ENCODE measurements around the gene ANO4.

ANO4 gene

GRCh38 chr12:101001669-101002068 is 207.1 kb downstream of the ANO4 start:
- no peaks in the 10 kb centered on the region for H3K36me3 Mint-ChIP-seq
- no peak overlapping the region for H3K4me3 Mint-ChIP-seq
- DNase-seq (ENCODE audit: low spot score in 2 of 2) (no peak), ATAC-seq (peak; percentile 9)
- H3K9me3 Mint-ChIP-seq = peaks cover 8% of the 10 kb centered on the region
- no peaks in the 10 kb centered on the region for H3K4me1 Mint-ChIP-seq
- no peak overlapping the region for H3K27ac Mint-ChIP-seq

- H3K9me3 Mint-ChIP-seq = peaks cover 8% of the 10 kb centered on the region
- no peak for DNase-seq (ENCODE audit: low spot score in 2 of 2)
- no peaks in the 10 kb centered on the region for H3K4me1 Mint-ChIP-seq
- H3K27ac Mint-ChIP-seq = no peak overlapping the region
- no peak for ATAC-seq
- H3K36me3 Mint-ChIP-seq = no peaks in the 10 kb centered on the region
- H3K4me3 Mint-ChIP-seq = no peak overlapping the region
Measured at GRCh38 chr12:101002696-101003419, 208.3 kb downstream of the ANO4 start.

GRCh38 chr12:101004898-101005297 is 210.3 kb downstream of the ANO4 start:
- no peak overlapping the region for H3K27ac Mint-ChIP-seq
- DNase-seq (ENCODE audit: low spot score in 2 of 2) (no peak), ATAC-seq (no peak)
- no peak overlapping the region for H3K4me3 Mint-ChIP-seq
- peaks cover 22% of the 10 kb centered on the region for H3K9me3 Mint-ChIP-seq
- H3K4me1 Mint-ChIP-seq = no peaks in the 10 kb centered on the region
- H3K36me3 Mint-ChIP-seq = no peaks in the 10 kb centered on the region

- Mint-ChIP-seq H3K27ac (no peak overlapping the region), H3K4me3 (no peak overlapping the region), H3K9me3 (peaks cover 25% of the 10 kb centered on the region), H3K4me1 (no peaks in the 10 kb centered on the region), H3K36me3 (no peaks in the 10 kb centered on the region)
- DNase-seq (ENCODE audit: low spot score in 2 of 2) (no peak), ATAC-seq (no peak)
Measured at GRCh38 chr12:101009274-101009673, 214.7 kb downstream of the ANO4 start.

- peaks cover 27% of the 10 kb centered on the region for H3K9me3 Mint-ChIP-seq
- H3K4me1 Mint-ChIP-seq = no peaks in the 10 kb centered on the region
- DNase-seq (ENCODE audit: low spot score in 2 of 2) (no peak), ATAC-seq (no peak)
- H3K27ac Mint-ChIP-seq = no peak overlapping the region
- no peaks in the 10 kb centered on the region for H3K36me3 Mint-ChIP-seq
- H3K4me3 Mint-ChIP-seq = no peak overlapping the region
Measured at GRCh38 chr12:101010896-101011295, 216.3 kb downstream of the ANO4 start.

- H3K4me3 Mint-ChIP-seq = no peak overlapping the region
- H3K9me3 Mint-ChIP-seq = peaks cover 20% of the 10 kb centered on the region
- DNase-seq (ENCODE audit: low spot score in 2 of 2) (no peak), ATAC-seq (no peak)
- H3K36me3 Mint-ChIP-seq = no peaks in the 10 kb centered on the region
- H3K27ac Mint-ChIP-seq = no peak overlapping the region
- no peaks in the 10 kb centered on the region for H3K4me1 Mint-ChIP-seq
Measured at GRCh38 chr12:101013993-101014392, 219.4 kb downstream of the ANO4 start.

- H3K4me1 Mint-ChIP-seq = no peaks in the 10 kb centered on the region
- no peak for DNase-seq (ENCODE audit: low spot score in 2 of 2)
- H3K36me3 Mint-ChIP-seq = no peaks in the 10 kb centered on the region
- H3K27ac Mint-ChIP-seq = no peak overlapping the region
- H3K9me3 Mint-ChIP-seq = peaks cover 13% of the 10 kb centered on the region
- H3K4me3 Mint-ChIP-seq = no peak overlapping the region
- ATAC-seq = no peak
Measured at GRCh38 chr12:101015044-101015443, 220.5 kb downstream of the ANO4 start.

GRCh38 chr12:101018540-101018939 is 224.0 kb downstream of the ANO4 start:
- Mint-ChIP-seq H3K4me3 (no peak overlapping the region), H3K4me1 (no peaks in the 10 kb centered on the region), H3K36me3 (no peaks in the 10 kb centered on the region), H3K9me3 (peaks cover 6% of the 10 kb centered on the region), H3K27ac (no peak overlapping the region)
- no peak for ATAC-seq
- no peak for DNase-seq (ENCODE audit: low spot score in 2 of 2)

- ATAC-seq (no peak), DNase-seq (ENCODE audit: low spot score in 2 of 2) (no peak)
- H3K4me1 Mint-ChIP-seq = no peaks in the 10 kb centered on the region
- no peak overlapping the region for H3K27ac Mint-ChIP-seq
- no peak overlapping the region for H3K4me3 Mint-ChIP-seq
- H3K36me3 Mint-ChIP-seq = no peaks in the 10 kb centered on the region
- H3K9me3 Mint-ChIP-seq = peaks cover 6% of the 10 kb centered on the region
Measured at GRCh38 chr12:101019201-101019600, 224.6 kb downstream of the ANO4 start.

- Mint-ChIP-seq H3K36me3 (no peaks in the 10 kb centered on the region), H3K9me3 (peaks cover 6% of the 10 kb centered on the region), H3K4me1 (no peaks in the 10 kb centered on the region), H3K27ac (no peak overlapping the region), H3K4me3 (no peak overlapping the region)
- DNase-seq (ENCODE audit: low spot score in 2 of 2) (no peak), ATAC-seq (no peak)
Measured at GRCh38 chr12:101019667-101020066, 225.1 kb downstream of the ANO4 start.

GRCh38 chr12:101021442-101021841 is 226.9 kb downstream of the ANO4 start:
- H3K4me1 Mint-ChIP-seq = no peaks in the 10 kb centered on the region
- H3K27ac Mint-ChIP-seq = no peak overlapping the region
- ATAC-seq (no peak), DNase-seq (ENCODE audit: low spot score in 2 of 2) (no peak)
- no peaks in the 10 kb centered on the region for H3K36me3 Mint-ChIP-seq
- no peaks in the 10 kb centered on the region for H3K9me3 Mint-ChIP-seq
- no peak overlapping the region for H3K4me3 Mint-ChIP-seq

- H3K36me3 Mint-ChIP-seq = no peaks in the 10 kb centered on the region
- H3K4me3 Mint-ChIP-seq = no peak overlapping the region
- ATAC-seq (no peak), DNase-seq (ENCODE audit: low spot score in 2 of 2) (no peak)
- no peak overlapping the region for H3K27ac Mint-ChIP-seq
- H3K9me3 Mint-ChIP-seq = no peaks in the 10 kb centered on the region
- H3K4me1 Mint-ChIP-seq = no peaks in the 10 kb centered on the region
Measured at GRCh38 chr12:101021911-101022388, 227.4 kb downstream of the ANO4 start.

- Mint-ChIP-seq H3K4me3 (no peak overlapping the region), H3K4me1 (no peaks in the 10 kb centered on the region), H3K36me3 (no peaks in the 10 kb centered on the region), H3K27ac (no peak overlapping the region), H3K9me3 (peaks cover 16% of the 10 kb centered on the region)
- ATAC-seq (no peak), DNase-seq (ENCODE audit: low spot score in 2 of 2) (no peak)
Measured at GRCh38 chr12:101027200-101027599, 232.6 kb downstream of the ANO4 start.

GRCh38 chr12:101027816-101028215 is 233.2 kb downstream of the ANO4 start:
- no peak overlapping the region for H3K4me3 Mint-ChIP-seq
- ATAC-seq = no peak
- no peak overlapping the region for H3K27ac Mint-ChIP-seq
- no peaks in the 10 kb centered on the region for H3K4me1 Mint-ChIP-seq
- peaks cover 16% of the 10 kb centered on the region for H3K9me3 Mint-ChIP-seq
- no peaks in the 10 kb centered on the region for H3K36me3 Mint-ChIP-seq
- no peak for DNase-seq (ENCODE audit: low spot score in 2 of 2)

- H3K36me3 Mint-ChIP-seq = no peaks in the 10 kb centered on the region
- H3K9me3 Mint-ChIP-seq = peaks cover 5% of the 10 kb centered on the region
- H3K4me1 Mint-ChIP-seq = no peaks in the 10 kb centered on the region
- DNase-seq (ENCODE audit: low spot score in 2 of 2) (no peak), ATAC-seq (peak; percentile 26)
- no peak overlapping the region for H3K27ac Mint-ChIP-seq
- no peak overlapping the region for H3K4me3 Mint-ChIP-seq
Measured at GRCh38 chr12:101038289-101038871, 243.8 kb downstream of the ANO4 start.

GRCh38 chr12:101039848-101040531 is 245.4 kb downstream of the ANO4 start:
- no peak overlapping the region for H3K4me3 Mint-ChIP-seq
- H3K27ac Mint-ChIP-seq = no peak overlapping the region
- H3K9me3 Mint-ChIP-seq = no peaks in the 10 kb centered on the region
- DNase-seq (ENCODE audit: low spot score in 2 of 2) (no peak), ATAC-seq (no peak)
- no peaks in the 10 kb centered on the region for H3K36me3 Mint-ChIP-seq
- H3K4me1 Mint-ChIP-seq = no peaks in the 10 kb centered on the region
